HEK293T (cell line): ENCODE data around the gene STAT5A.
"Not testable (repeated sequence)": the region's sequence is repeated elsewhere in the genome, so short reads cannot be mapped to it uniquely, and the experiment has no call there.

ENCODE experiments used
- CTCF ChIA-PET: fragments of 350-600 bp; formaldehyde crosslinking; extraction: SDS; loops from one replicate; lab custom pipeline; 2021; ENCODE audit warnings: antibody characterized with exemption, inconsistent platforms; lab: Yijun Ruan, JAX
- POLR2A ChIA-PET: fragments of 350-600 bp; formaldehyde crosslinking; extraction: SDS; loops from one replicate; lab custom pipeline; 2020; ENCODE audit warnings: antibody characterized with exemption, inconsistent platforms; lab: Yijun Ruan, JAX
- DNase-seq: peaks from one replicate; pipeline ENCODE4 v3.0.0; 2012; ENCODE audit warnings: mixed read lengths; ENCODE audit errors: extremely low spot score
- ARNT ChIP-seq: fragments of 450-650 bp; IDR thresholded peaks from 2 replicates; pipeline ENCODE4 v1.6.1; 2017; ENCODE audit warnings: mild to moderate bottlenecking
- BHLHE40 ChIP-seq: fragments of 450-650 bp; IDR thresholded peaks from 2 replicates; pipeline ENCODE4 v1.6.1; 2016; ENCODE audit warnings: mild to moderate bottlenecking, moderate library complexity, borderline replicate concordance
- CTBP1 ChIP-seq: fragments of 450-650 bp; IDR thresholded peaks from 2 replicates; pipeline ENCODE4 v1.6.1; 2016; ENCODE audit warnings: borderline replicate concordance
- ELF4 ChIP-seq: fragments of 450-650 bp; IDR thresholded peaks from 2 replicates; pipeline ENCODE4 v1.6.1; 2017; ENCODE audit warnings: antibody characterized with exemption
- FOXA1 ChIP-seq: fragments of 450-650 bp; IDR thresholded peaks from 2 replicates; pipeline ENCODE4 v1.6.1; 2016; ENCODE audit warnings: mild to moderate bottlenecking
- FOXK2 ChIP-seq: fragments of 450-650 bp; IDR thresholded peaks from 2 replicates; pipeline ENCODE4 v1.6.1; 2016; ENCODE audit warnings: mild to moderate bottlenecking
- FOXM1 ChIP-seq: fragments of 450-650 bp; IDR thresholded peaks from 2 replicates; pipeline ENCODE4 v1.6.1; 2017; ENCODE audit warnings: mild to moderate bottlenecking, borderline replicate concordance
- HDGF ChIP-seq: fragments of 450-650 bp; IDR thresholded peaks from 2 replicates; pipeline ENCODE4 v1.6.1; 2017; ENCODE audit warnings: antibody characterized with exemption, borderline replicate concordance
- L3MBTL2 ChIP-seq: fragments of 450-650 bp; conservative IDR thresholded peaks from 2 replicates; pipeline ENCODE4 v1.6.1; 2016; ENCODE audit warnings: mild to moderate bottlenecking
- LEF1 ChIP-seq: fragments of 450-650 bp; IDR thresholded peaks from 2 replicates; pipeline ENCODE4 v1.6.1; 2017; ENCODE audit warnings: mild to moderate bottlenecking, borderline replicate concordance
- NFRKB ChIP-seq: fragments of 450-650 bp; IDR thresholded peaks from 2 replicates; pipeline ENCODE4 v1.6.1; 2016; ENCODE audit warnings: mild to moderate bottlenecking, moderate library complexity
- PKNOX1 ChIP-seq: fragments of 450-650 bp; IDR thresholded peaks from 2 replicates; pipeline ENCODE4 v1.6.1; 2016
- SP1 ChIP-seq: fragments of 450-650 bp; IDR thresholded peaks from 2 replicates; pipeline ENCODE4 v1.6.1; 2017
- SUZ12 ChIP-seq: fragments of 450-650 bp; IDR thresholded peaks from 2 replicates; pipeline ENCODE4 v1.6.1; 2016; ENCODE audit warnings: mild to moderate bottlenecking
- TARDBP ChIP-seq: fragments of 450-650 bp; IDR thresholded peaks from 2 replicates; pipeline ENCODE4 v1.6.1; 2016
- ZNF384 ChIP-seq: fragments of 450-650 bp; IDR thresholded peaks from 2 replicates; pipeline ENCODE4 v1.6.1; 2016

The STAT5A gene

GRCh38 chr17:42313773-42314566, 25.7 kb downstream of the STAT5A start:
- TF ChIP-seq SP1 (no peak), NFRKB (no peak), FOXK2 (no peak), HDGF (no peak), FOXM1 (no peak), FOXA1 (no peak), TARDBP (no peak), ELF4 (no peak), ARNT (no peak), PKNOX1 (no peak)
- DNase-seq = no peak
- POLR2A ChIA-PET = no interaction called here
- CTCF ChIA-PET = interaction anchor here (0.6 to 1.9 kb wide), 6 partner anchors 9 to 285 kb away, joined by 3 to 7 read pairs (median 4); no protein-coding TSS in a partner anchor

GRCh38 chr17:42315402-42316156, 27.3 kb downstream of the STAT5A start:
- POLR2A ChIA-PET = no interaction called here
- CTCF ChIA-PET = interaction anchor here (1.8 kb wide), 1 partner anchor 87 kb away, joined by 7 read pairs; no protein-coding TSS in a partner anchor
- TF ChIP-seq SP1 (no peak), TARDBP (no peak), FOXA1 (no peak), NFRKB (no peak), SUZ12 (no peak), ARNT (no peak), ZNF384 (no peak), FOXM1 (no peak)

DNA sequence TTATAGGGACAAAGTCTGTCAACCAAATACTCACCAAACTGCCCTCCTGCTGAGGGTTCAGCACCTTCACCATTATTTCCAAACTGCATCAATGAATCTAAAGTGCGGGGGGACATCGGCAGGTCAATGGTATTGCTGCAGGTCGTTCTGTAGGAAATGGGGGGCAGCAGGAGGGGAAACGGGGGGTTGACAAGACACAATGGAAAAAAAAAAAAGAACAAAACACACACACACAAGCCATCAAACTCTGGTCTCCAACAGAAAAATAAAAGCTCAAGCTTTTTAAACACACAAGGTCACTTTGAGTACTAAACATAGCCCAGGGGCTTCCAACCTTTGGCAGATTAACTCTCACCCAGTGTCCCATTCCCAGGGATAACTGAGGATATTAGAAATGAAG, 28.5 kb downstream of the STAT5A start:
- POLR2A ChIA-PET = interaction anchor here (1.6 kb wide), 1 partner anchor 40 kb away, joined by 3 read pairs; no protein-coding TSS in a partner anchor
- CTCF ChIA-PET = interaction anchor here (0.6 to 0.7 kb wide), 2 partner anchors 23 to 653 kb away, joined by 3 to 5 read pairs; no protein-coding TSS in a partner anchor
- DNase-seq = no peak
- TF ChIP-seq ARNT = no peak
- no peak for TF ChIP-seq BHLHE40
- TF ChIP-seq NFRKB = no peak
- no peak for TF ChIP-seq CTBP1
- no peak for TF ChIP-seq LEF1
- TF ChIP-seq L3MBTL2 = no peak
- no peak for TF ChIP-seq SUZ12
- TF ChIP-seq FOXK2 = no peak
- no peak for TF ChIP-seq FOXA1
- TF ChIP-seq ELF4 = no peak
- no peak for TF ChIP-seq ZNF384
- no peak for TF ChIP-seq HDGF
- no peak for TF ChIP-seq SP1
- TF ChIP-seq PKNOX1 = no peak
- TF ChIP-seq TARDBP = no peak
- no peak for TF ChIP-seq FOXM1

More at GRCh38 chr17:42315402-42316156, 27.3 kb downstream of the STAT5A start:
- no peak for DNase-seq

DNA sequence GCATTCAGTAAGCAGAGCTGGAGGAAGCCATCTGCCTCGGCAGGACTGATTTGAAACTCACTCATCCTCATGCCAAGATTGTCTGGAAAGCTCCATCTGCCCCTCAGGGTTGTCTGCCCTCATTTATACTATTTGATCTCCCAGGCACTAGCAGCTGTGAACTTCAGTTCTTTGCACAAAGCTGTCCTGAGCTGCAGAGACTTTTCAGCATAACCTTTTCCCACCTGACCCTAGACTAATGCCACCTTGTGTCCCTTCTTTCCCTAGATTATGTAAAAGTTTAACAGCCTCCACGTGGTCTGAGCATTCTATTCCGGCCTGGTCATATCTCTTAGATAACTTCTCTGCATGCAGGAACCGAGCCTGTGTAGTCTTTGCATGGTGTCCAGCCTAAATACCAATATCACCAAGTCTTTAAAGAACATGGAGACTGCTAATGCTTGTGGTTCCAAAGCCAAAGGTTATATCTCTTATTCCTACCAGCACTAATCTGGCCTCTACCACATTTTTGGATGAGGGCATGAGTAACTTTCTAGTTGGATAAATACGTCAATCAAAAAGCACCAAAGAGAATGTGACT, 29.1 kb downstream of the STAT5A start:
- ChIA-PET POLR2A (interaction anchor here (1.6 kb wide), 1 partner anchor 40 kb away, joined by 3 read pairs; no protein-coding TSS in a partner anchor), CTCF (interaction anchor here (0.6 to 0.7 kb wide), 3 partner anchors 22 to 652 kb away, joined by 3 to 5 read pairs (median 3); no protein-coding TSS in a partner anchor)
- no peak for DNase-seq
- TF ChIP-seq NFRKB (no peak), ARNT (no peak), SP1 (no peak), TARDBP (no peak)

- CTCF ChIA-PET = interaction anchor here (0.6 kb wide), 2 partner anchors 98 to 140 kb away, joined by 3 to 6 read pairs; no protein-coding TSS in a partner anchor
- DNase-seq, POLR2A ChIA-PET: not testable (repeated sequence)
These were observed 29.7 kb downstream of the STAT5A start for GRCh38 chr17:42317967-42318366.

DNA sequence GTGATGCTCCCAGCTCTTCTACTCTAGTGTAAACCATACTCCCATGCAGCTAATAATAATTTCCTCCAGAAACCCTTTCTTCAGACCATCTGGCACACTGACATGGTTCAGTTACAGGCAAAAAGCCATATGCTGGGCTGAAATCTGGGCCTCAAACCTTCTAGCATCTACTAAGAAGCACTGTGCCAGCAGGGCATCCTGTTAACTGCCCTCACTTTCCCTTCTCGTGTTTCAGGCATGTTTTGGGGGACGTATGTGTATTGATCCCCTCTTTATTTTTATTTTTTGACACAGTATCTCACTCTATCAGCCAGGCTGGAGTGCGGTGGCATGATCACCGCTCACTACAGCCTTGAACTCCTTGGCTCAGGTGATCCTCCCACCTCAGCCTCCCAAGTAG, 33.3 kb downstream of the STAT5A start:
- no peak for DNase-seq
- ChIA-PET CTCF (interaction anchor here (0.6 to 4.2 kb wide), 6 partner anchors 45 to 174 kb away, joined by 3 to 34 read pairs (median 4); no protein-coding TSS in a partner anchor), POLR2A (no interaction called here)
- no peak for TF ChIP-seq L3MBTL2
